ENCODE results near the gene KCNIP1.

Gene KCNIP1

DNA sequence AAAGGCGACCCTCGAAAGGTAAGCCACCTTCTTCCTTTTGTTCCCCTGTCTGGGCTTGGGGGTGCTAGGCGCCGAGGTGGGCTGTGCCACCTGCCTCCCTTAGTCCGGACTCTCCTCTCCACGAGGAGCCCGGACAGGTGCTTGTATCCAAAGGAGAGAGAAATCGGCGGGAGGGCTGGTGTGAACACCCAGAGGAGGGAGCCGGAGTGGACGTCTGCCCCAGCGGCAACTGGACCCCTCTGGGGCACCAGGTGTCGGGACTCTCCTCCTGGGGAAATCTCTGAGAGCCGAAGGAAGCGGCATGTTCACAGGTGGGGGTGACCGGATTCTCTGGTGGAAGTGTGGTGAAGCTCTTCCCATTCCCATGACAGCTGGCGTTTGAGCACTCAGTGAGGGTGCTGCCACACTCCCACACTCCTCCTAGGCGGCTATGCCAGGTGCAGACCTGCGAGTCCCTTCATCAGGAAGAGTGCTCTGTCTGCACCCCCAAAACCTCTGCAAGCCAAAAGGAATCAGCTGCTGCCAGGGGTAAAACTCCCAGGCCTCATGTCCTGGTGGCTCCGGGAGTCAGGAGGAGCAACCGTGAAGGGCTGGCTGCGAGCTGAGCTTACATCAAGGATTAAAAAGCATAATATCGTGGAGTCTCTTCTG lies 921 bp downstream of the KCNIP1 start:
- in situ Hi-C loops (cut with HindIII; ENCODE audit: low sequenced_read_pairs) = no loop called here

- in situ Hi-C loops (cut with HindIII; ENCODE audit: low sequenced_read_pairs) = no loop called here
Observed at GRCh38 chr5:170508036-170508435, 4.2 kb downstream of the KCNIP1 start.

- in situ Hi-C loops (cut with HindIII; ENCODE audit: low sequenced_read_pairs) = no loop called here
Observed at GRCh38 chr5:170508660-170509347, 5.0 kb downstream of the KCNIP1 start.

- in situ Hi-C loops (cut with HindIII; ENCODE audit: low sequenced_read_pairs) = no loop called here
Observed at GRCh38 chr5:170509348-170509660, 5.5 kb downstream of the KCNIP1 start.

GRCh38 chr5:170510126-170510525 lies 6.3 kb downstream of the KCNIP1 start:
- in situ Hi-C loops (cut with HindIII; ENCODE audit: low sequenced_read_pairs) = no loop called here

GRCh38 chr5:170510559-170510958 lies 6.7 kb downstream of the KCNIP1 start:
- in situ Hi-C loops (cut with HindIII; ENCODE audit: low sequenced_read_pairs) = no loop called here

DNA sequence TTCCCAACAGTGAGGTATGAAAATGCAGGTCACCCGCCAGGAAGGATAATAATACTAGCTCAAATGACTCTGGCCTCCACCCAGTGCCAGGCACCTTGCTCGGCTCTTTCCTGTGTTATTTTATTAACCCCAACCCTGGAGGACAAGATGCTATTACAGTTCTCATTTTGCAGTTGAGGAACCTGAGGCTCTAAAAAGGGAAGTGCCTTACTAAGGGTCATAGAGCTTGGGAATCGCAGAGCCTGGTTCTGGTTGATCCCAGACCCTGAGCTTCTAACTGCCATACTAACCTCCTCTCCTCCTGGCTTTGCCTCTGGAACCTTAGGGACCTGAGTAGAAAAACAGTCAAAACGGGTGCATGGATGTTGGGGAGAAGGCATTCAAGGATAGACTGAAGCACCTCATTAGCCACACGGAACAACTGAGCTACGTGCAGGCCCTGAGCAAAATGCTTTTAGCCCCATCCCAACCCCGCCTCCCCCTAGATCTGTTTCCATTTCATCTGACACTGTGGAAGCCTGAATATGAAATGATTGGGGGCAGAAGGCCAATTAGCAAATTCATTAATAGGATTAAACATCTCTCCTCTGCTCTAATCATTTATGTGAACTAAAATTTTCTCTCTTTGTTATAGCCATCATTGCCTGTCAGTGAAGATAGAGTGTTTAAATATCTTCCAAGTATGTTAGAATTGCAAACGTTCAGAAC lies 7.9 kb downstream of the KCNIP1 start:
- in situ Hi-C loops (cut with HindIII; ENCODE audit: low sequenced_read_pairs) = no loop called here

DNA sequence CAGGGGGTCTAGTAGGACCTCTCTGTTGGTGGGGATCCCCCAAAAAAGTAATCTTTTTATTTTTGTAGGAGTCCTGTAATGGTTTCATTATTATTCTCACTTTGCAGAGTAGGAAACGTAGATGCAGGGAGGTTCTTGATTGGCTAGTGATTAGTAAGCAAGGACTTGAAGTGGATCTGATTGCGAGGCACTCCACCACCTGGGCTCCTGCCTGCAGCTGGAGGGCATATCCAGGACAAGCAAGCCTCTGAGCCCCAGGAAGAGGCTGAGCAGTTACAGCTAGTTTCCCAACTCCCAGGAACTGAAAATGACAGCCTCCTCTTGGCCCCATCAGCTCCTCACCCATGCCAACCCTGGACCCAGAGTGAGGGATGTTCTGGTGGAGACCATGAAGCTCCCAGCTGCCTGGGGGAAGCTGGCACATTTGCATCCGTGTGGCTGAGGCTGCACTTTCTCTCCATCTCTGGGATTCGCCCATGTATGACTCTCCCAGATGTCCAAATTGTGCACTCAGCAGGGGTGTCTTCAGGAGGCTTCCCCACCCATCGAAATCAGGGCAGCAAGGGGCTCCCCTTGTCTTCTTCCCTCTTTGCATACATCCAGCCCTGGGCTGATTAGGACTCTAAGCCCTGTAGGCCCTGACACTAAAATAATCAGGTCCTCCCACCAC lies 10.2 kb downstream of the KCNIP1 start:
- in situ Hi-C loops (cut with HindIII; ENCODE audit: low sequenced_read_pairs) = no loop called here

GRCh38 chr5:170517411-170517810 lies 13.6 kb downstream of the KCNIP1 start:
- in situ Hi-C loops (cut with HindIII; ENCODE audit: low sequenced_read_pairs) = no loop called here

DNA sequence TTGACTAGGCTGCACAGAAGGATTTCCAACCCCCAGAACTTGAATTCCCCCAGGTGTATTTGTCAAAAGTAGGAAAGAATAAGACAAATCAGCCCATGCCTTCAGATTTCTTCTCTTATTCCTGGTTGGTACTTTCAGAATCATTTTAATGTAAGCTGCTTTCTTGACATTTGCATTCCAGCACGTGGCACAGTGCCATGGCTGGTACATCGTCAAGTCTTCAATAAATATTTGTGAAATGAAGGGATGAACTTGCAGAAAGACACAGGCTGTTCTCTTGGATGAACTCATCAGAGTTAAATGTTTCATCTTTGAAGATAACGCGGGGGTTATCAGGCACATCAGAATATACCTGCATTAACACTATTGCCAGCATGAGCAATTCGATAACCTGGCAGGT lies 14.5 kb downstream of the KCNIP1 start:
- in situ Hi-C loops (cut with HindIII; ENCODE audit: low sequenced_read_pairs) = no loop called here

GRCh38 chr5:170519549-170519948 lies 15.7 kb downstream of the KCNIP1 start:
- in situ Hi-C loops (cut with HindIII; ENCODE audit: low sequenced_read_pairs) = no loop called here

DNA sequence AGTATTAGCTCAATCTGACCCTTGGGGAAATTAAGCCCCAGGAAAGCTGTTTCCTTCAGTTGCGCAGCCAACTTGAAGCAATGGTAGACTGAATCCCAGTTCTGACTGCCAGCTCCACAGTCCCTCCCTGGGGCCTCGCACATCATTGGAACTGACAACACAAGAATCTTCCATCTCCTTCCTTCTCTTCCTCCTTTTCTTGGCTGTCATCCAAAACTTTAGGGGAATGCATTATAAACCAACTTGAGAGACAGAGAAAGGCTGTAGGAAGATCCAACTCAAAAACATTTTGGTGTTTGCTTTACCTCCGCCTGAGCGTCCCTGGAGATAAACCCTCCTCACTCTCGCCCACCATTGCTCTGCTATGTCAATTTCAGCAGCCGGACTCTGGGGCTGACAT lies 16.6 kb downstream of the KCNIP1 start:
- in situ Hi-C loops (cut with HindIII; ENCODE audit: low sequenced_read_pairs) = no loop called here

DNA sequence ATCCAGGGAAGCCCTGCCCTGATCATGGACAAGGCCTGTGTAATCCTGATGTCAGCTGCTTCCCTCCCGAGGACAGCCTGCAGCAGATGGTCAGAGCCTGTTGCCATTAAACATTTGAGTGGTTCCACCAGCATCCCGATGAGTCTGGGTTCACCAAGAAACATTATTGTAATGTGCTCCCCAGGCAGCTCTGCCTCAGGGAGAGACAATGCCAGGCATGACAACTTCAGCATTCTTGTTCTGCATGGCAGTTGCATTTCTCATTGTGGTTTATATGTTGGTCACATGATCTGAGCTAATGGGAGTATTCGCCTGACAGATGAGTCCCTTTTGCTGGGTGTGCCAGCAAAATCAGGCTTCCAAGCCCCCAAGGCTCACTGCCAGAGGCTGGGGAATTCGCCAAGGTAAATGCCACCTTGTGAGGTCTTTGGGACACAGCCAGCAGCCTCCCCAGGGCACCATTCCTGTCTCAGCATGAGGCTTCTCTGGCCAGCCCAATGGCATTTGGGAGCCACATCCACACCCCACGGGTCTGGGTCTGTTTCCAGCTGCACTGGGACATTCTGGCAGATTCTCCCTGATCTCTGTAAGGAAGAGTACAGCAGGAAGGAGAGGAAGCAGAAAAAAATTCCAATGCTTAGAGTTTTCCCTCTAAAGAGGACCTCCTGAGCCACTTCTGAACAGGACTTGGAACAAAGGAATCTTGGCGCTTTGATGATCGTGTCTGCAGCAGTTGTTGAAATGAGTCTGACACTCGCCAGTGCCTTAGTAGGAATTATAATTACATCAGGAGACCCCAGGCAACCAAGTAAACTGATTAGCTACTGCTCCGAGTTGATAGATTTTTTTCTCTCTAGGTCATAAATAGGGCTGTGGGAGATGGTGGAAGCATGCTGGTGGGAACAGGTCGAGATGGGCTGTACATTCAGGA lies 18.7 kb downstream of the KCNIP1 start:
- in situ Hi-C loops (cut with HindIII; ENCODE audit: low sequenced_read_pairs) = no loop called here

DNA sequence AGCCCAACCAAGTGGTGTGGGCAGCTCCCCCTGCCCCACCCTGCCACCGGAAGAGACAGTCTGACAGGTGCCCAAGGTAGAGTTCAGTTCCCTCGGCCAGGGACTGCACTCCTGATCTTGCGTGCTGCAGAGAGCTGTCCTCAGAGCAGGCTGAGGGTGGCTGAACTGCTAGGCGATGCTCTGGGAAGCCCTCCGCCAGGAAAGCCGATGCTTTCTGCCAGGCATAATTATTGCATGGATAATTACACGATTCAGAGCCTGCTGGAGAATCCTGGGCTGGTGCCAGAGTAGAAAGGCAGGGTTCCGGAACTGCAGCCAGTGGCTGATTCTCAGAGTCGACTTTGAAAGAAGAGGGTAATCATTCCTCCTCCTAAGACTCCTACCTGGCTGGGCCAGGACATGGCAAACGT lies 19.3 kb downstream of the KCNIP1 start:
- in situ Hi-C loops (cut with HindIII; ENCODE audit: low sequenced_read_pairs) = no loop called here

DNA sequence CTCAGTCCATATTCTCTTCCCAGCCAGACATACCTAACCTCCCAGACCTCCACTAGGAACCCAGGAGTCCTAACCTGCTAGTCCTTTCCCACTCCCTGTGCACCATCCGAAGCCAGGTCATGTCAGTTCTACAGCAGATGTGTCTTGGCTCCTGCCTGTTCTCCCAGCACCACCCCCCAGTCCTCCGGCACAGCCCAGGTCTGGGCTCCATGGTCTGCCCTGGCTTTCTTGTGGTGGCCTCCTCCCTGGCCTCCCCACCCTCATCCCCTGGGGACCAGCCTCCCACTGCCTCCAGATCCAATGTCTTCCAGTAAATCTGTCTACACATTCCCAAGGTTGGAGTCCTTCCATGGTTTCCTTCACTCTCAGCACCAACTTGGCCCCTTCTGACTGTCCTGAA lies 20.0 kb downstream of the KCNIP1 start:
- in situ Hi-C loops (cut with HindIII; ENCODE audit: low sequenced_read_pairs) = no loop called here

- in situ Hi-C loops (cut with HindIII; ENCODE audit: low sequenced_read_pairs) = no loop called here
Observed at GRCh38 chr5:170524576-170524975, 20.8 kb downstream of the KCNIP1 start.

DNA sequence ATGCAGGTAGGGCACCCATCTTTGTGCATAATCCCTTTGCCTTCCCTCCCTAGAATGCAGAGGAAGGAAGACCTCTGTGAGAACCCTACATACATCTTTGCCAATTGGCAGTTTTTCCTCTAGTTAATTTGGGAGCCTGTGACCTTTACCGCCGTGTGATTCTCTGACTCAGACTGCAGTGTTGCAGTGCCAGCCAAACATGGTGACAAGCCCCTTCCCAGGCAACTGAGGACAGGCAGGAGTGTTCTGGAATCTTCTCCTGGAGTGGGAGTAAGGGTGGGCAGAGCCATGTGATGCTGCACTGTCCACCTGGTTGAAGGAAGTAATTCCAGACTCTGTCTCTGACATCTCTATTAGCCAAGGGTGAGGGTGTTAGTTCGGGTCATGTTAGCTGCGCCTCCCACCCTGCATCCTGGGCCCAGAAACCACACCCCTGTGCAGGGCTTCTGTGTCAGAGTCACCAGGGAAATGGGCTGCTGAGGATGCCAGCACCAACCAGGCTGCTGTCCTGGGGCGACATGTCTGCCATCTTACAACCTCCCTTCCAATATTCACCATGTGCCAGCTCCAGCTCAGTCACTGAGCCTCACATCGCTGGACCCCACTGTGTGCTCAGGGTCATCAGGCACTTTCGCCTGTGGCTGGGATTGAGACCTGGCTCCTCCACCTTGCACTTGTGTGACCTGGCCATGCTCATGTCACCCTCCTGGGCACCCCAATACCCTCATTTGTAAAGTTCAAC lies 21.8 kb downstream of the KCNIP1 start:
- in situ Hi-C loops (cut with HindIII; ENCODE audit: low sequenced_read_pairs) = no loop called here

DNA sequence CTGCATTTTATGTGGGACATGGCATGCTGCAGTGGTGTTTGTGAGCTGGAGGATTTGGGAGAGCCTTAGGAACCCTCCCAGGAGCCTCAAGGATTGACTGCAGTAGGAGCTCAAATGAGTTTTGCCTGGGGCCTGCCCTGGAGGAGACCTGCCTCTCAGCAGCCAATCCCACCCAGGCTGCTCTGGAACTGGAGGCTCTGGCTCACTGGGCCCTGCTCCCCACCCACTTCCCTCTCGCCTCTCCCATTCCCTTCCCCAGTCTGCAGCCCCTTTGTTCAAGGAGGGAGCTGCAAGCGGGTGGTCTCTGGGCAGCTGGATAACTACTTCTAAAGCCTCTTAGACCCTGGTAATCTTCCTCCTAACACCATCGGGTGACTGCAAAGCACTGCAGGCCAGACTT lies 24.2 kb downstream of the KCNIP1 start:
- in situ Hi-C loops (cut with HindIII; ENCODE audit: low sequenced_read_pairs) = no loop called here

GRCh38 chr5:170528976-170529375 lies 25.2 kb downstream of the KCNIP1 start:
- in situ Hi-C loops (cut with HindIII; ENCODE audit: low sequenced_read_pairs) = no loop called here

DNA sequence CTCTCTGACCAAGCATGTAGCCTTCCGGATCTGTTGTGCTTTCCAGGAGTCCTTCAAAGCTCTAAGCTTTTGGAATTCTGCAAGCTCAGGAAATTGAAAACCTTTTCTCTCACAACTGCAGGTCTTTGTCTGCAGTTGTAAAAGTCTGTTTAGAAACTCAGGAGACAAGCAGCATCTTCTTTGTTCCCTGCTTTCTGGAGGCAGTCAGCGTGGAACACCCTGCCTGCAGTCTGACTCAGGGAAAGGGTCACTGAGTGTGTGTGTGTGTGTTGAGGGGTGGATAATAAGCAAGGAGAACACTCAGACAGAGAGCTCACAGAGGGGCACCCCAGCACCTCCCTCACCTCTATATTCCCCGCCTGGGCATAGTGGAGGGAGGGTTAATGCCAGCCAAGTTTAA lies 29.1 kb downstream of the KCNIP1 start:
- in situ Hi-C loops (cut with HindIII; ENCODE audit: low sequenced_read_pairs) = loop anchor here (5.0 kb wide), 2 partner anchors 54 to 56 kb away; no protein-coding TSS in a partner anchor
